HG02885 (cell line): ENCODE data around the gene TPP1.

Experiments
- ATAC-seq: cut with Tn5 transposase; IDR thresholded peaks from one replicate; pipeline ENCODE4 v1.9.1; 2021; ENCODE audit warnings: mild to moderate bottlenecking; ENCODE audit not compliant: unreplicated experiment, poor library complexity

TPP1 gene

GRCh38 chr11:6599449-6599848 is 19.8 kb downstream of the TPP1 start:
- no peak for ATAC-seq

- ATAC-seq, result no peak
Observed at GRCh38 chr11:6598555-6598954, 20.7 kb downstream of the TPP1 start.

- ATAC-seq, result no peak
Observed at GRCh38 chr11:6596239-6596877, 22.9 kb downstream of the TPP1 start.

GRCh38 chr11:6594142-6594768 is 25.0 kb downstream of the TPP1 start:
- ATAC-seq, result no peak

- no peak for ATAC-seq
Observed at GRCh38 chr11:6588018-6588417, 31.2 kb downstream of the TPP1 start.

GRCh38 chr11:6587360-6587953 is 31.8 kb downstream of the TPP1 start:
- ATAC-seq, result no peak

- no peak for ATAC-seq
Observed at GRCh38 chr11:6586434-6587359, 32.5 kb downstream of the TPP1 start.

GRCh38 chr11:6584528-6584927 is 34.7 kb downstream of the TPP1 start:
- ATAC-seq, result no peak

- no peak for ATAC-seq
Observed at GRCh38 chr11:6583584-6583983, 35.6 kb downstream of the TPP1 start.

- ATAC-seq, result no peak
Observed at GRCh38 chr11:6579681-6580080, 39.5 kb downstream of the TPP1 start.

- no peak for ATAC-seq
Observed at GRCh38 chr11:6578134-6578533, 41.1 kb downstream of the TPP1 start.

- no peak for ATAC-seq
Observed at GRCh38 chr11:6576471-6577373, 42.5 kb downstream of the TPP1 start.

- ATAC-seq, result no peak
Observed at GRCh38 chr11:6574816-6575715, 44.2 kb downstream of the TPP1 start.

GRCh38 chr11:6572215-6572614 is 47.0 kb downstream of the TPP1 start:
- ATAC-seq, result no peak

GRCh38 chr11:6571434-6572008 is 47.7 kb downstream of the TPP1 start:
- no peak for ATAC-seq

- no peak for ATAC-seq
Observed at GRCh38 chr11:6570691-6571427, 48.4 kb downstream of the TPP1 start.

- no peak for ATAC-seq
Observed at GRCh38 chr11:6569706-6570105, 49.5 kb downstream of the TPP1 start.
